HG02678 (cell line): Measurements from ENCODE around the gene SLC2A9.

ENCODE experiments used
- ATAC-seq: cut with Tn5 transposase; IDR thresholded peaks from one replicate; pipeline ENCODE4 v1.9.1; 2021; ENCODE audit warnings: mild to moderate bottlenecking, moderate library complexity; ENCODE audit not compliant: unreplicated experiment

The SLC2A9 gene

GRCh38 chr4:9968472-9968871, 52.8 kb downstream of the SLC2A9 start:
- ATAC-seq: no peak

GRCh38 chr4:9964879-9965278, 56.4 kb downstream of the SLC2A9 start:
- no peak for ATAC-seq

GRCh38 chr4:9963328-9963727, 58.0 kb downstream of the SLC2A9 start:
- ATAC-seq: no peak

- ATAC-seq: no peak
Measured at GRCh38 chr4:9962611-9963314, 58.5 kb downstream of the SLC2A9 start.

GRCh38 chr4:9954468-9954867, 66.8 kb downstream of the SLC2A9 start:
- no peak for ATAC-seq

- ATAC-seq: no peak
Measured at GRCh38 chr4:9953089-9953488, 68.2 kb downstream of the SLC2A9 start.

- ATAC-seq: no peak
Measured at GRCh38 chr4:9952415-9952950, 68.8 kb downstream of the SLC2A9 start.

GRCh38 chr4:9949573-9949972, 71.7 kb downstream of the SLC2A9 start:
- no peak for ATAC-seq

GRCh38 chr4:9947168-9948062, 73.9 kb downstream of the SLC2A9 start:
- no peak for ATAC-seq

- no peak for ATAC-seq
Measured at GRCh38 chr4:9946170-9946569, 75.1 kb downstream of the SLC2A9 start.

- ATAC-seq: no peak
Measured at GRCh38 chr4:9944431-9945425, 76.6 kb downstream of the SLC2A9 start.

GRCh38 chr4:9943761-9944160, 77.5 kb downstream of the SLC2A9 start:
- ATAC-seq: no peak

- ATAC-seq: no peak
Measured at GRCh38 chr4:9942921-9943600, 78.2 kb downstream of the SLC2A9 start.

- no peak for ATAC-seq
Measured at GRCh38 chr4:9942139-9942538, 79.2 kb downstream of the SLC2A9 start.

- no peak for ATAC-seq
Measured at GRCh38 chr4:9940041-9940440, 81.3 kb downstream of the SLC2A9 start.

GRCh38 chr4:9938933-9939332, 82.4 kb downstream of the SLC2A9 start:
- ATAC-seq: no peak

GRCh38 chr4:9937078-9937477, 84.2 kb downstream of the SLC2A9 start:
- ATAC-seq: no peak

GRCh38 chr4:9936129-9936644, 85.1 kb downstream of the SLC2A9 start:
- ATAC-seq: no peak

- ATAC-seq: no peak
Measured at GRCh38 chr4:9933956-9934355, 87.3 kb downstream of the SLC2A9 start.

- no peak for ATAC-seq
Measured at GRCh38 chr4:9933184-9933583, 88.1 kb downstream of the SLC2A9 start.
